Epithelial cell of proximal tubule (primary cell): ENCODE data around the gene MRPL53. TPM values are rescaled to one million over a fixed set of nuclear protein-coding genes. Genes with fewer than 3 reads are reported as not detected.

ENCODE experiments used
- DNase-seq: peaks from one replicate; pipeline ENCODE4 v3.0.0-alpha.2; 2011; ENCODE audit warnings: low read depth
- H3K4me3 ChIP-seq: 2 replicates; pipeline ENCODE4 v1.5.1; 2011; ENCODE audit warnings: low read depth, mild to moderate bottlenecking, low read length
- total RNA-seq: library from RNA; depleted of rRNA; stranded (reverse); fragments of >200 nt; gene quantifications from 2 replicates; pipeline ENCODE4 v1.2.3, GENCODE V29; 2015
- TF ChIP-seq, protein P1 (sequence below): conservative IDR thresholded peaks from 2 replicates; pipeline ENCODE4 v1.5.1; 2012; ENCODE audit warnings: low read depth, mild to moderate bottlenecking, low read length

The MRPL53 gene
- total RNA-seq, 1 donor from 2014 or later = 34.2 TPM

- TF ChIP-seq, protein P1, sequence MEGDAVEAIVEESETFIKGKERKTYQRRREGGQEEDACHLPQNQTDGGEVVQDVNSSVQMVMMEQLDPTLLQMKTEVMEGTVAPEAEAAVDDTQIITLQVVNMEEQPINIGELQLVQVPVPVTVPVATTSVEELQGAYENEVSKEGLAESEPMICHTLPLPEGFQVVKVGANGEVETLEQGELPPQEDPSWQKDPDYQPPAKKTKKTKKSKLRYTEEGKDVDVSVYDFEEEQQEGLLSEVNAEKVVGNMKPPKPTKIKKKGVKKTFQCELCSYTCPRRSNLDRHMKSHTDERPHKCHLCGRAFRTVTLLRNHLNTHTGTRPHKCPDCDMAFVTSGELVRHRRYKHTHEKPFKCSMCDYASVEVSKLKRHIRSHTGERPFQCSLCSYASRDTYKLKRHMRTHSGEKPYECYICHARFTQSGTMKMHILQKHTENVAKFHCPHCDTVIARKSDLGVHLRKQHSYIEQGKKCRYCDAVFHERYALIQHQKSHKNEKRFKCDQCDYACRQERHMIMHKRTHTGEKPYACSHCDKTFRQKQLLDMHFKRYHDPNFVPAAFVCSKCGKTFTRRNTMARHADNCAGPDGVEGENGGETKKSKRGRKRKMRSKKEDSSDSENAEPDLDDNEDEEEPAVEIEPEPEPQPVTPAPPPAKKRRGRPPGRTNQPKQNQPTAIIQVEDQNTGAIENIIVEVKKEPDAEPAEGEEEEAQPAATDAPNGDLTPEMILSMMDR = no peak
- H3K4me3 ChIP-seq = peak overlapping the region; percentile 94
- DNase-seq = no peak
Measured at GRCh38 chr2:74504591-74504990, 32.1 kb upstream of the MRPL53 start.

- TF ChIP-seq, protein P1 = no peak
- DNase-seq = no peak
- H3K4me3 ChIP-seq = peak overlapping the region; percentile 94
Measured at GRCh38 chr2:74503506-74504475, 31.3 kb upstream of the MRPL53 start.

DNA sequence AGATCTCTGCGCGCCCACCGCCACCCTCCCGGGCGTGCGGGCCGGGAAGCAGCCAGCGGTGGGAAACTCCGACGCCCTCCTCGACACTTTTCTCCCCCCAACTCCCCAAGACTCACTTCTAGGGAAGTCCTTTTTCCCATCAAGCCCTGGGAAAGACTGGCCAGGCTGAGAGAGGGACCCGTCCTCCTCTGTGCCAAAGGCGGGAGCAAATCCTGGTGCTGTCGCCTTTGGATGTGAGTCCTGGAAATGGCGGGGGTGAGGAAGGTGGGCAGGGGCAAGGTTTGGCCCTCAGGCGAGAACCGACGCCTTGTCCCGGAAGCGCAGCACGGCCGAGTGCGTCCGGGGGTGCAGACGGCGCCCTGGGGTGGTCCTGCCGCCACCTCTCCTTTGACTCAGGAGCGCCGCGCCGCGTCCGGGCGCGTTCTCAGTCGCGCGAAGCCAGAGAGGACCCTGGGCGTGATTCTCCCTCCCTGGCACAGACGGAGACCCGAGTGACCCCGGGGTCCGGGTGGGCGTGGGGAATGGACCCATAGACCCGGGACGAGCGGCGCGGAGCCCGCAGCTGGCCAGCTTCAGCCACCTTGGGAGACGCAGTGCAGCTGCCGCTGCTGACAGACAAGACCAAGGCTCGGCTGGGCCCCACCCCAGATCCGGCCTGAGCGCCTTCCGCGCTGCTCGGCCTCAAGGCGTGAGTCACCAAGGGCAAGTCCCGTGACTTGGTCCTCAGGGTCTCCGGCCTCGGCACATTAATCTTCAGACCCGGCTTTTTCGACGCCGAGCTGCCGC, 30.4 kb upstream of the MRPL53 start:
- TF ChIP-seq, protein P1 = peak; percentile 30
- DNase-seq = no peak
- H3K4me3 ChIP-seq = peak overlapping the region; percentile 94

- TF ChIP-seq, protein P1 = no peak
- no peak for DNase-seq
- peak overlapping the region; percentile 94 for H3K4me3 ChIP-seq
Measured at GRCh38 chr2:74502147-74502719, 29.8 kb upstream of the MRPL53 start.

DNA sequence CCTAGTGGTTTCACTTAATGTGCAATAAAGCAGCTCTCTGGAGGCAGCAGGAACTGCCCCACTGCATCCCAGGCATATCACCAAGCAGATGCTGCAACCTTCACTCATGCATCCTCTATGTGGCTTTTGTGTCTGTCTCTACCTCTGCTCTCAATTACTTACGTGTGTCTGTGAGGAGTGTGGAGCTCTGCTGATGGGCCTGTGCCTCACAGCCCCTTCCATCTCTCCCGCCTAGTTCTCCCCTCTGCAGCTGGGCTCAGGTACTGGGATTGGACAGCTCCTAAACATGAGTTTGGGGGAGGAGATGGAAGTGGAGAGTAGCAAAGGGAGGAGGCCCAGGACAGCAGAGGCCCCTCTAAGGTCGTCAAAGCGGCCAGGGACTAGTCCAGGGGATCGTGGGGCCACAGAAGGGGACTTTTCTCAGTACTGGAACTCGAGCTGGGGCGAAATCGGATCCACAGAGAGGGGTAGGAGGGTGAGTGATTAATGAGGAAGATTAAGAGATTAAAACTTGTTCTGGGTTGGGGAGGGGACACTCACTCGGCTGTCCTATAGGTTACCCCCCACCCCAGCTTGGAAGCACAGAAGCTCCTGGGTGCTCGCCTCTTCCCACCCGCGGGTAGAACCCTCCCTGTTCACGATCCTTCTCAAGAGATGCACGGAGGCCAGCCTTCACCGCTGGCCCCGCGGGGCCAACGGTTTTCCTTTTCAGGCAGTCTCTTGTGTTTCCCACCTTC, 29.0 kb upstream of the MRPL53 start:
- TF ChIP-seq, protein P1 = no peak
- peak overlapping the region; percentile 94 for H3K4me3 ChIP-seq
- DNase-seq = no peak

- no peak for DNase-seq
- TF ChIP-seq, protein P1 = no peak
- H3K4me3 ChIP-seq = no peak overlapping the region
Measured at GRCh38 chr2:74500578-74500946, 28.1 kb upstream of the MRPL53 start.
